PFSK-1 (cell line): ENCODE measurements around the gene PARD3B.

ENCODE experiments used
- FOXP2 ChIP-seq: optimal IDR thresholded peaks from 2 replicates; pipeline ENCODE3; 2011; ENCODE audit warnings: borderline replicate concordance, control low read depth, inconsistent platforms; ENCODE audit not compliant: insufficient read depth; ENCODE audit errors: extremely low read length, extremely low read depth
- POLR2AphosphoS5 ChIP-seq: IDR thresholded peaks from 2 replicates; pipeline ENCODE4 v1.6.1; 2012; ENCODE audit warnings: low read depth, mild to moderate bottlenecking, control low read depth, low read length, moderate library complexity
- REST ChIP-seq, 2 experiments: IDR thresholded peaks; 2 replicates each; pipeline versions ENCODE4 v1.6.1 to v1.8.0; 2011 to 2012; ENCODE audit warnings: low read depth in 2 of 2, low read length in 2 of 2, control low read depth in 1 of 2, inconsistent platforms in 1 of 2, mild to moderate bottlenecking in 1 of 2, moderate library complexity in 1 of 2; ENCODE audit not compliant: insufficient read depth in 1 of 2
- SIN3A ChIP-seq: IDR thresholded peaks from 2 replicates; pipeline ENCODE4 v1.6.1; 2012; ENCODE audit warnings: mild to moderate bottlenecking, low read length, moderate library complexity, borderline replicate concordance; ENCODE audit not compliant: insufficient read depth
- TAF1 ChIP-seq: IDR thresholded peaks from 2 replicates; pipeline ENCODE4 v1.6.1; 2012; ENCODE audit warnings: low read length, control low read depth, borderline replicate concordance; ENCODE audit not compliant: insufficient read depth

PARD3B gene

GRCh38 chr2:205403244-205403825, 858.1 kb downstream of the PARD3B start:
- no peak for TF ChIP-seq REST (IDR thresholded peaks at IDR 0.05; ENCODE audit: insufficient read depth in 1 of 2, low read depth in 2 of 2, low read length in 2 of 2)

GRCh38 chr2:205405194-205405593, 859.9 kb downstream of the PARD3B start:
- no peak for TF ChIP-seq FOXP2
- no peak for TF ChIP-seq TAF1
- TF ChIP-seq REST (IDR thresholded peaks at IDR 0.05; ENCODE audit: insufficient read depth in 1 of 2, low read depth in 2 of 2, low read length in 2 of 2) = no peak
- TF ChIP-seq SIN3A = no peak
- no peak for TF ChIP-seq POLR2AphosphoS5

GRCh38 chr2:205405752-205406151, 860.5 kb downstream of the PARD3B start:
- TF ChIP-seq FOXP2 = no peak
- TF ChIP-seq POLR2AphosphoS5 = no peak
- no peak for TF ChIP-seq TAF1
- TF ChIP-seq REST (IDR thresholded peaks at IDR 0.05; ENCODE audit: insufficient read depth in 1 of 2, low read depth in 2 of 2, low read length in 2 of 2) = no peak
- no peak for TF ChIP-seq SIN3A

- no peak for TF ChIP-seq POLR2AphosphoS5
- no peak for TF ChIP-seq SIN3A
- TF ChIP-seq REST (IDR thresholded peaks at IDR 0.05; ENCODE audit: insufficient read depth in 1 of 2, low read depth in 2 of 2, low read length in 2 of 2) = no peak
- TF ChIP-seq FOXP2 = no peak
- no peak for TF ChIP-seq TAF1
Measured at GRCh38 chr2:205407984-205408383, 862.7 kb downstream of the PARD3B start.

GRCh38 chr2:205408696-205409095, 863.4 kb downstream of the PARD3B start:
- TF ChIP-seq SIN3A = no peak
- no peak for TF ChIP-seq POLR2AphosphoS5
- TF ChIP-seq REST (IDR thresholded peaks at IDR 0.05; ENCODE audit: insufficient read depth in 1 of 2, low read depth in 2 of 2, low read length in 2 of 2) = no peak
- TF ChIP-seq FOXP2 = no peak
- TF ChIP-seq TAF1 = no peak
